OCI-LY7 (cell line): ENCODE measurements around the gene GGACT.

Experiments used
- CTCF ChIP-seq: fragments of 200-600 bp; sonication (generic); conservative IDR thresholded peaks from 2 replicates; pipeline ENCODE4 v1.5.1; 2014; ENCODE audit warnings: mild to moderate bottlenecking, antibody characterized with exemption, low read length, moderate library complexity, mixed read lengths
- EZH2phosphoT487 ChIP-seq: fragments of 200-600 bp; sonication (generic); IDR thresholded peaks from 2 replicates; pipeline ENCODE4 v1.6.1; 2018; ENCODE audit warnings: low read depth, borderline replicate concordance, mild to moderate bottlenecking, mixed run types, antibody characterized with exemption, low read length, moderate library complexity, mixed read lengths

- TF ChIP-seq EZH2phosphoT487, result no peak
- TF ChIP-seq CTCF, result no peak
These were observed 51.9 kb downstream of the GGACT start for GRCh38 chr13:100536643-100537180.
